HCT116 (cell line): Measurements from ENCODE around the gene IQGAP2.

ENCODE experiments used
- CTCF ChIP-seq, 3 experiments: fragments of 200-600 bp in 1 of 3; sonication (generic) in 1 of 3; IDR thresholded peaks in 2 of 3; conservative IDR thresholded peaks in 1 of 3; 2 replicates each; pipeline ENCODE4 v1.5.1; 2012 to 2017; ENCODE audit warnings: low read depth in 2 of 3, low read length in 2 of 3, antibody characterized with exemption in 1 of 3, borderline replicate concordance in 1 of 3, control low read depth in 1 of 3, mild to moderate bottlenecking in 1 of 3, mixed read lengths in 1 of 3, mixed run types in 1 of 3, moderate library complexity in 1 of 3; ENCODE audit not compliant: insufficient read depth in 1 of 3
- POLR2A ChIP-seq: IDR thresholded peaks from 2 replicates; pipeline ENCODE4 v1.7.0; 2011; ENCODE audit warnings: borderline replicate concordance; ENCODE audit not compliant: insufficient read depth, insufficient read length; ENCODE audit errors: extremely low read depth
- RAD21 ChIP-seq: IDR thresholded peaks from 2 replicates; pipeline ENCODE4 v1.6.1; 2012; ENCODE audit warnings: low read depth, mild to moderate bottlenecking
- TCF7L2 ChIP-seq: IDR thresholded peaks from 2 replicates; pipeline ENCODE4 v1.7.0; 2011; ENCODE audit warnings: borderline replicate concordance, inconsistent platforms; ENCODE audit not compliant: insufficient read depth, insufficient read length; ENCODE audit errors: extremely low read depth

- TF ChIP-seq RAD21 (no peak), TCF7L2 (no peak), POLR2A (no peak), CTCF (IDR thresholded peaks at IDR 0.05 in 2 of 3, conservative IDR thresholded peaks at IDR 0.05 in 1 of 3; ENCODE audit: borderline replicate concordance in 1 of 3, insufficient read depth in 1 of 3, low read depth in 2 of 3, low read length in 2 of 3) (no peak)
Measured at GRCh38 chr5:76445830-76446229, 42.7 kb downstream of the IQGAP2 start.
